ENCODE results near the gene GRIK1.

Gene GRIK1

DNA sequence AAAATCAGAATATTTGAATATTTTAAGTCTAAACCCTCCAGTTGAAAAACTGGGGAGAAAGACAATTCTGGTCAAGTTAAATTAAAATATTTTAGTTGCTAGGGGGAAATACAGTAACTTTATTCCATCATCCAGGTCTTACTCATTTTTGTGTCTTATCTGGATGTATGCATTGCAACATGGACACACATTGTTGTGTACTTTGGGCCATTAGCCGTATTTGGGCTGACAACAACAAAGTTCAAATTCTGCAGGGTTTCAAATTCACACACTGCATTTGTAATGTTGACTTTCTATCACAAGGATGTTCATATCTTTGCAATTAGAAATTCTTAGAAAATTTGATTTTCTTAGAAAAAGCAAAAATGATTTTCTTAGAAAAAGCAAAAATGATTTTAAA lies 391.8 kb downstream of the GRIK1 start:
- DNase-seq (ENCODE audit: low read depth in 2 of 3, low spot score in 2 of 3): no peak

- DNase-seq (ENCODE audit: low read depth in 2 of 3, low spot score in 2 of 3): no peak
Observed at GRCh38 chr21:29546071-29546470, 393.7 kb downstream of the GRIK1 start.

DNA sequence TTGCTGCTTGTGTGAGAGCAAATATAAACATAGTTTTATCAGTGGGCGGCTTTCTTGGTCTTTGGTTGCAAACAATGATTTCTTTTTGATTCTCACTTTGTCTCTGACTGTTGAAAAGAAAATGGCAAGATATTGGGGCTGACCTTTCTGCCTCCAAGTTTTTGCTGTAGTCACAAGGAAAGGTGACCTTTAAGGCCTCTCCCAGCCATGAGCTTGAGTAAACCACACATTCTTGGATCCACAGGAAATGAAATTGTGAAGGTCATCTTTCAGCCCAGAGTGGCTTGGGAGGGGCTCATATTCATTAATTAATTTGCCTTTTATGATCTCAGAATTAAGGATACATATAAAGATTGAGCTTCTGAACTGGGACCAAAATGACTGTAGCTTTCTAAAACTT lies 399.5 kb downstream of the GRIK1 start:
- no peak for DNase-seq (ENCODE audit: low read depth in 2 of 3, low spot score in 2 of 3)

- DNase-seq (ENCODE audit: low read depth in 2 of 3, low spot score in 2 of 3): no peak
Observed at GRCh38 chr21:29538115-29538514, 401.7 kb downstream of the GRIK1 start.

GRCh38 chr21:29534448-29534847 lies 405.3 kb downstream of the GRIK1 start:
- no peak for DNase-seq (ENCODE audit: low read depth in 2 of 3, low spot score in 2 of 3)

DNA sequence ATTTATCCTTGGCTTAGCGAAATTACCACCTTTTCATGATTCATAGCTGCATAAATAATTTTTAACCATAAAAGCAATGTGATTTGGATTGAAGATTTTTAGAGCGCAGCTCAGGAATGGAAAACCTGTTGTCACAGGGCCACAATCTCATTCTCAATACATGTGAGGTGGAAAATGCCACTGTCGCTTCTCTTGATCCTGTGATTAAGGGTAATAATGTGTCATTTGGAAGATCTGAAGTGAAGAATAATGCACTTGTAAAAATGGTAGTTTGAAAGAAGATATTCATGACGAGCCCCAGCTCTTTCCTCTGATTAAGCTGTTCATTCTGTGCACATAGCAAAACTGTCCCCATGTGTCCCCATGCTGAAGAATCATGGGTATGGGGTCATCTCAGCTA lies 410.7 kb downstream of the GRIK1 start:
- DNase-seq (ENCODE audit: low read depth in 2 of 3, low spot score in 2 of 3): no peak

DNA sequence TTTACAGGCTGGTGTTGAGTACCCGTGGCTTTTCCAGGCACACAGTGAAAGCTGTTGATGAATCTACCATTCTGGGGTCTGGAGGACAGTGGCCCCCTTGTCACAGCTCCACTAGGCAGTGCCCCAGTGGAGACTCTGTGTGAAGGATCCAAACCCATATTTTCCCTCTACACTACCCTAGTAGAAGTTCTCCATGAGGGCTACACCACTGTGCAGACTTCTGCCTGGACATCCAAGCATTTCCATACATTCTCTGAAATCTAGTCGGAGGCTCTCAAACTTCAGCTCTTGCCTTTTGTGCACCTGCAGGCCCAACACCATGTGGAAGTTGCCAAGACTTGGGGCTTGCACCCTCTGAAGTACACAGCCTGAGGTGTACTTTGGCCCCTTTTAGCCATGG lies 413.3 kb downstream of the GRIK1 start:
- DNase-seq (ENCODE audit: low read depth in 2 of 3, low spot score in 2 of 3): no peak

GRCh38 chr21:29524055-29524454 lies 415.7 kb downstream of the GRIK1 start:
- DNase-seq (ENCODE audit: low read depth in 2 of 3, low spot score in 2 of 3): no peak

- no peak for DNase-seq (ENCODE audit: low read depth in 2 of 3, low spot score in 2 of 3)
Observed at GRCh38 chr21:29523646-29524045, 416.1 kb downstream of the GRIK1 start.

DNA sequence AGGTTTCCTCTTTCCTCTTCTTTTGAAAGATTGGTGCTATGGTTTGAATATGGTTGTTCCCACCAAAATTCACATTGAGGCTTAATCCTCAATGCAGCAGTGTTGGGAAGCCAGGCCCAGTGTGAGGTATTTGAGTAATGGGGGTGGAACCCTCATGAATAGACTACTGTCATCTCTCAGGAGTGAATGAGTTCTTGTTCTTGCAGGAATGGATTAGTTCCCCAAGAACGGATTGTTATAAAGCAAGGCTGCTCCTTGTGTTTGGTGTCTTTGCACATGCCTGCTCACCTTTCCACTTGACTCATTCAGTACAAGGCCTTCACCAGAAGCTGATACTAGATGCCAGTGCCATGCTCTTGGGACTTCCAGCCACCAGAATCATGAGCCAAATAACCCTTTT lies 417.9 kb downstream of the GRIK1 start:
- DNase-seq (ENCODE audit: low read depth in 2 of 3, low spot score in 2 of 3): no peak

GRCh38 chr21:29520171-29520570 lies 419.6 kb downstream of the GRIK1 start:
- no peak for DNase-seq (ENCODE audit: low read depth in 2 of 3, low spot score in 2 of 3)

- no peak for DNase-seq (ENCODE audit: low read depth in 2 of 3, low spot score in 2 of 3)
Observed at GRCh38 chr21:29514652-29515247, 425.0 kb downstream of the GRIK1 start.

GRCh38 chr21:29513535-29513934 lies 426.3 kb downstream of the GRIK1 start:
- DNase-seq (ENCODE audit: low read depth in 2 of 3, low spot score in 2 of 3): no peak

- DNase-seq (ENCODE audit: low read depth in 2 of 3, low spot score in 2 of 3): no peak
Observed at GRCh38 chr21:29511096-29511495, 428.7 kb downstream of the GRIK1 start.

DNA sequence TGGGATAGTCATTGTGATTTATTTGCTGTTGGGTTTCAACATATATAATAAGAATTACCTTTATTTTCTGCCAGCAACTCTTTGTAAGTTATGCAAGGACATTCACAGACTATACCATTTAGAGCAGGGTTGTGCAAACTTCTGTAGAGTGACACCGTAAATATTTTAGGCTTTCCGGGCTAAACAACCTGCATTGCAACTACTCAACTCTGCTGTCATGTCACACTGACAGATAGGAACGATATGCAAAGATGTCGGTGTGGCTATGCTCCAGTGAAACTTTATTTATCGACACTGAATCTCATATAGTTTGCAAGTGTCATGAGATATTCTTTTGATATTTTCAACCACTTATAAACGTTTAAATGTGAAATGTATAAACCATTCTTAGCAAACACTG lies 430.7 kb downstream of the GRIK1 start:
- no peak for DNase-seq (ENCODE audit: low read depth in 2 of 3, low spot score in 2 of 3)

- DNase-seq (ENCODE audit: low read depth in 2 of 3, low spot score in 2 of 3): no peak
Observed at GRCh38 chr21:29508301-29508700, 431.5 kb downstream of the GRIK1 start.

GRCh38 chr21:29506947-29507346 lies 432.8 kb downstream of the GRIK1 start:
- DNase-seq (ENCODE audit: low read depth in 2 of 3, low spot score in 2 of 3): no peak

GRCh38 chr21:29506214-29506613 lies 433.6 kb downstream of the GRIK1 start:
- no peak for DNase-seq (ENCODE audit: low read depth in 2 of 3, low spot score in 2 of 3)

- no peak for DNase-seq (ENCODE audit: low read depth in 2 of 3, low spot score in 2 of 3)
Observed at GRCh38 chr21:29504751-29505321, 435.0 kb downstream of the GRIK1 start.

- DNase-seq (ENCODE audit: low read depth in 2 of 3, low spot score in 2 of 3): no peak
Observed at GRCh38 chr21:29501451-29501850, 438.3 kb downstream of the GRIK1 start.

DNA sequence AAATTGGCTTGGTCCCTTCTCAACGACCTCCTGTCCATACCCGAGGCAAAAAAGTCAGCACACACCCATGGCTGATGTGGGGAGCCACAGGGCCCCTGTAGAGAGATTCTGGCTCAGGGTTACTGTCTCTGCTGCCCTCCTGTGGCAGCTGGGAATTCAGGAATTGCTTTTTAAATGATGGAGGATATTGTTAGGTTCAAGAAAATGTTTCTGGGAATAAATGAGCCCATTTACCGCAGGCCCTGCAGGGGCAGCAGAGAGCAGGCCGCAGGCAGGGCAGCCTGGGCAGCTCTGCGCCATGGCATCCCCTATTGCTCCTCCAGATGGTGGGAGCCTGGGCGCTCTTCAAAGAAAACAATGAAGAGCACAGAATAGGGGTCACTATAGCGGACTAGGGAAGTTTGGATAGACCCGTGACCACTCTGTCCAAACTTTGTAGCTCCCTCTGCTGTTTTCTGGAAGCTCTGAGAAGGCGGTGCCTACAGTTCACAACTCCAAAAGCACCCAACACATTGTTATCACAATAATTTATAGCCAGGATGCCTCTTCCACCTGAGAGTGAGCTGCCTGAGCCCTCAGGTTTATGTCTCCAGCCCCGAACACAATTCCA lies 440.0 kb downstream of the GRIK1 start:
- DNase-seq (ENCODE audit: low read depth in 2 of 3, low spot score in 2 of 3): no peak

- DNase-seq (ENCODE audit: low read depth in 2 of 3, low spot score in 2 of 3): no peak
Observed at GRCh38 chr21:29499229-29499628, 440.6 kb downstream of the GRIK1 start.

- DNase-seq (ENCODE audit: low read depth in 2 of 3, low spot score in 2 of 3): no peak
Observed at GRCh38 chr21:29496337-29496736, 443.5 kb downstream of the GRIK1 start.

All from activated CD8-positive, alpha-beta memory T cell treated with anti-CD3 and anti-CD28 coated beads for 48 hours (primary cell).